HepG2 (cell line): ENCODE results near the gene SEC24A. TPM values are rescaled to one million over a fixed set of nuclear protein-coding genes. Genes with fewer than 3 reads are reported as not detected.
A peak's percentile ranks its signal among the peaks of the same experiment; 100 is the strongest.

Source experiments
- AKAP8 ChIP-seq: sonication (generic); formaldehyde crosslinking; IDR thresholded peaks from 2 replicates; pipeline ENCODE4 v1.5.1; 2020; ENCODE audit warnings: mild to moderate bottlenecking, missing genetic modification reagents
- FOXK1 ChIP-seq: sonication (generic); formaldehyde crosslinking; IDR thresholded peaks from 2 replicates; pipeline ENCODE4 v1.4.0; 2020; ENCODE audit warnings: low read depth, missing genetic modification reagents, borderline replicate concordance
- FOXP1 ChIP-seq, 2 experiments: fragments of 450-650 bp in 1 of 2; IDR thresholded peaks; 2 replicates each; pipeline ENCODE4 v1.6.1; 2017 to 2018; ENCODE audit warnings: antibody characterized with exemption in 1 of 2
- GLI4 ChIP-seq: sonication (generic); formaldehyde crosslinking; IDR thresholded peaks from 2 replicates; pipeline ENCODE4 v1.5.1; 2020; ENCODE audit warnings: missing genetic modification reagents, mild to moderate bottlenecking, moderate library complexity, borderline replicate concordance
- KMT2B ChIP-seq: IDR thresholded peaks from 2 replicates; pipeline ENCODE4 v1.6.1; 2016; ENCODE audit warnings: missing genetic modification reagents, missing compliant biosample characterization
- MAFF ChIP-seq: IDR thresholded peaks from 2 replicates; pipeline ENCODE4 v1.6.1; 2011; ENCODE audit warnings: low read depth, low read length, improper control_type of control experiment
- MTA1 ChIP-seq: sonication (generic); formaldehyde crosslinking; IDR thresholded peaks from 2 replicates; pipeline ENCODE4 v1.4.0; 2020; ENCODE audit warnings: missing genetic modification reagents, mild to moderate bottlenecking, borderline replicate concordance
- MTA3 ChIP-seq: sonication (generic); formaldehyde crosslinking; IDR thresholded peaks from 2 replicates; pipeline ENCODE4 v1.4.0; 2020; ENCODE audit warnings: missing genetic modification reagents
- MYC ChIP-seq: sonication (generic); formaldehyde crosslinking; IDR thresholded peaks from 2 replicates; pipeline ENCODE4 v1.9.0; 2021; ENCODE audit warnings: missing genetic modification reagents, borderline replicate concordance
- RAD21 ChIP-seq: fragments of 450-650 bp; formaldehyde crosslinking; IDR thresholded peaks from 2 replicates; pipeline ENCODE4 v1.5.0; 2020; ENCODE audit warnings: mild to moderate bottlenecking
- RFXANK ChIP-seq: IDR thresholded peaks from 2 replicates; pipeline ENCODE4 v1.6.1; 2016
- SNAI1 ChIP-seq: sonication (generic); formaldehyde crosslinking; IDR thresholded peaks from 2 replicates; pipeline ENCODE4 v1.5.0; 2020; ENCODE audit warnings: mild to moderate bottlenecking, missing genetic modification reagents, borderline replicate concordance
- ZFP36L1 ChIP-seq: sonication (generic); formaldehyde crosslinking; IDR thresholded peaks from 2 replicates; pipeline ENCODE4 v1.8.0; 2022; ENCODE audit warnings: mild to moderate bottlenecking, missing genetic modification reagents, moderate library complexity
- ZMYM2 ChIP-seq: sonication (generic); formaldehyde crosslinking; IDR thresholded peaks from 2 replicates; pipeline ENCODE4 v1.8.0; 2022; ENCODE audit warnings: mild to moderate bottlenecking, missing genetic modification reagents
- ZNF143 ChIP-seq: sonication (generic); formaldehyde crosslinking; IDR thresholded peaks from 2 replicates; pipeline ENCODE4 v1.4.0; 2020; ENCODE audit warnings: missing genetic modification reagents
- ZNF317 ChIP-seq: sonication (generic); formaldehyde crosslinking; IDR thresholded peaks from 2 replicates; pipeline ENCODE4 v1.5.0; 2020; ENCODE audit warnings: mild to moderate bottlenecking, missing genetic modification reagents
- ZNF605 ChIP-seq: sonication (generic); formaldehyde crosslinking; IDR thresholded peaks from 2 replicates; pipeline ENCODE4 v1.8.0; 2022; ENCODE audit warnings: mild to moderate bottlenecking, missing genetic modification reagents
- ZNF883 ChIP-seq: sonication (generic); formaldehyde crosslinking; IDR thresholded peaks from 2 replicates; pipeline ENCODE4 v1.5.1; 2020; ENCODE audit warnings: mild to moderate bottlenecking, missing genetic modification reagents; ENCODE audit errors: not compliant biosample characterization
- ZSCAN29 ChIP-seq: sonication (generic); formaldehyde crosslinking; conservative IDR thresholded peaks from 2 replicates; pipeline ENCODE4 v1.4.0; 2020; ENCODE audit warnings: mild to moderate bottlenecking, missing genetic modification reagents
- polyA plus RNA-seq, 8 experiments: library from polyadenylated mRNA; depleted of rRNA in 3 of 8; stranded (reverse) in 7 of 8; unstranded in 1 of 8; fragments of >200 nt; fragmentation: Illumina TruSeq in 4 of 8; extraction: Trizol in 4 of 8; gene quantifications; 2 replicates each; pipeline versions ENCODE4 v1.2.1 to v1.2.3, GENCODE V29; 2011 to 2016; ENCODE audit warnings: low read depth in 4 of 8, missing spikeins in 1 of 8, mixed read lengths in 1 of 8; ENCODE audit not compliant: insufficient read depth in 1 of 8
- total RNA-seq, 5 experiments: library from RNA; depleted of rRNA; stranded (reverse); fragments of >200 nt; fragmentation: Illumina TruSeq; extraction: Trizol; gene quantifications; 2 replicates each; pipeline ENCODE4 v1.2.3, GENCODE V29; 2016; ENCODE audit warnings: low read depth in 1 of 5
- TF ChIP-seq, protein P1 (sequence below): sonication (generic); formaldehyde crosslinking; IDR thresholded peaks from 2 replicates; pipeline ENCODE4 v1.4.0; 2020; ENCODE audit warnings: missing genetic modification reagents, borderline replicate concordance
- TF ChIP-seq, protein P2 (sequence below): IDR thresholded peaks from 2 replicates; pipeline ENCODE4 v1.6.1; 2016; ENCODE audit warnings: low read depth, control low read depth
- TF ChIP-seq, protein P3 (sequence below): sonication (generic); formaldehyde crosslinking; IDR thresholded peaks from 2 replicates; pipeline ENCODE4; 2020; ENCODE audit warnings: missing genetic modification reagents, mild to moderate bottlenecking, borderline replicate concordance
- TF ChIP-seq, protein P4 (sequence below): IDR thresholded peaks from 2 replicates; pipeline ENCODE4 v1.6.1; 2012; ENCODE audit warnings: inconsistent platforms

The SEC24A gene
- total and polyA plus RNA-seq, 2 of the 13 experiments (the other 11 are each of a cell fraction or from before 2014, with no cell fraction given), result 30.5 to 56.8 TPM

DNA sequence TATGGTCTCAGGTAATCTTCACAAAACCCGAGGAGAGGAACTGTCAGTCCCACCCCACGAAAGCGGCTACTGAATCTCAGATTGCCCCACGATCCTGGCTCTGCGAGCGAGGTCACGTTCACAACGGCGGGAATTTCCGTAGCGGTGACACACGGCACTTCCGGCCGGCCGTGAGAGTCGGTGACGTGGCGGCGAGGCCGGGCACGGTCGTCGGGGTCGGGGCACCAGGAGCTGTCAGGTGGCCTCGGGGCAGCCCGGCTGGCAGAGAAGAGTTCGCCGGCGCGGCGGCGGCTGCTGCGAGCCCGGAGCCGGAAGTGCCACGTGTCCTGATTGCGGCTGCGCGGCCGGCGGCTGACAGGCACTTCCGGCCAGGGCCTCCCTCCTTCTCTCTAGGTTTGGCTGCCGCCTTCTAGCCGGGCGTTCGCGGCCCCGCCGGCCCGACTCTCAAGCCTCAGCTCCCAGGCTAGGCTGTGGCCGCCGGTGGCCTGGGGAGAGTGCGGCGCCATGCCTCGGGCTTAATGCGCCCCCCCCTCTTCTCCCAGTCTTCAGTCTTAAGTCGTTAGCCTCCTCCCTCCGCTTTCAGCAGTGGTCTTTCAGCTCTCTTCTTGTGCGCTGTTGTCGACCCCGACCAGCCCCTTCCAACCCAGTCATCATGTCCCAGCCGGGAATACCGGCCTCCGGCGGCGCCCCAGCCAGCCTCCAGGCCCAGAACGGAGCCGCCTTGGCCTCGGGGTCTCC is at the start of gene SEC24A (continued):
- TF ChIP-seq, protein P1, sequence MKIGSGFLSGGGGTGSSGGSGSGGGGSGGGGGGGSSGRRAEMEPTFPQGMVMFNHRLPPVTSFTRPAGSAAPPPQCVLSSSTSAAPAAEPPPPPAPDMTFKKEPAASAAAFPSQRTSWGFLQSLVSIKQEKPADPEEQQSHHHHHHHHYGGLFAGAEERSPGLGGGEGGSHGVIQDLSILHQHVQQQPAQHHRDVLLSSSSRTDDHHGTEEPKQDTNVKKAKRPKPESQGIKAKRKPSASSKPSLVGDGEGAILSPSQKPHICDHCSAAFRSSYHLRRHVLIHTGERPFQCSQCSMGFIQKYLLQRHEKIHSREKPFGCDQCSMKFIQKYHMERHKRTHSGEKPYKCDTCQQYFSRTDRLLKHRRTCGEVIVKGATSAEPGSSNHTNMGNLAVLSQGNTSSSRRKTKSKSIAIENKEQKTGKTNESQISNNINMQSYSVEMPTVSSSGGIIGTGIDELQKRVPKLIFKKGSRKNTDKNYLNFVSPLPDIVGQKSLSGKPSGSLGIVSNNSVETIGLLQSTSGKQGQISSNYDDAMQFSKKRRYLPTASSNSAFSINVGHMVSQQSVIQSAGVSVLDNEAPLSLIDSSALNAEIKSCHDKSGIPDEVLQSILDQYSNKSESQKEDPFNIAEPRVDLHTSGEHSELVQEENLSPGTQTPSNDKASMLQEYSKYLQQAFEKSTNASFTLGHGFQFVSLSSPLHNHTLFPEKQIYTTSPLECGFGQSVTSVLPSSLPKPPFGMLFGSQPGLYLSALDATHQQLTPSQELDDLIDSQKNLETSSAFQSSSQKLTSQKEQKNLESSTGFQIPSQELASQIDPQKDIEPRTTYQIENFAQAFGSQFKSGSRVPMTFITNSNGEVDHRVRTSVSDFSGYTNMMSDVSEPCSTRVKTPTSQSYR (CRISPR knock-in tag), result 0 out of 2 replicates have a peak, but pooled peaks have one; percentile 57
- TF ChIP-seq ZNF317 (CRISPR knock-in tag) (peak; percentile 60; the same call in 1 of the 2 replicates), FOXP1 (IDR thresholded peaks at IDR 0.05) (no peak), FOXP1 (CRISPR knock-in tag; IDR thresholded peaks at IDR 0.05) (no peak; the same call in 1 of the 2 replicates), ZMYM2 (peak; percentile 76; the same call in 1 of the 2 replicates), ZNF883 (no peak), ZNF143 (CRISPR knock-in tag) (peak; percentile 41), KMT2B (peak; percentile 87), ZSCAN29 (CRISPR knock-in tag) (peak; percentile 61; the same call in 1 of the 2 replicates), FOXK1 (CRISPR knock-in tag) (peak; percentile 86; the same call in 1 of the 2 replicates), SNAI1 (CRISPR knock-in tag) (no peak), MTA1 (CRISPR knock-in tag) (peak; percentile 93), GLI4 (no peak), ZFP36L1 (peak; percentile 86), MTA3 (CRISPR knock-in tag) (no peak), AKAP8 (no peak), RFXANK (CRISPR knock-in tag) (no peak), MAFF (no peak), RAD21 (CRISPR knock-in tag) (peak; percentile 71), ZNF605 (CRISPR knock-in tag) (peak; percentile 96), MYC (CRISPR knock-in tag) (peak; percentile 84)
- TF ChIP-seq, protein P2, sequence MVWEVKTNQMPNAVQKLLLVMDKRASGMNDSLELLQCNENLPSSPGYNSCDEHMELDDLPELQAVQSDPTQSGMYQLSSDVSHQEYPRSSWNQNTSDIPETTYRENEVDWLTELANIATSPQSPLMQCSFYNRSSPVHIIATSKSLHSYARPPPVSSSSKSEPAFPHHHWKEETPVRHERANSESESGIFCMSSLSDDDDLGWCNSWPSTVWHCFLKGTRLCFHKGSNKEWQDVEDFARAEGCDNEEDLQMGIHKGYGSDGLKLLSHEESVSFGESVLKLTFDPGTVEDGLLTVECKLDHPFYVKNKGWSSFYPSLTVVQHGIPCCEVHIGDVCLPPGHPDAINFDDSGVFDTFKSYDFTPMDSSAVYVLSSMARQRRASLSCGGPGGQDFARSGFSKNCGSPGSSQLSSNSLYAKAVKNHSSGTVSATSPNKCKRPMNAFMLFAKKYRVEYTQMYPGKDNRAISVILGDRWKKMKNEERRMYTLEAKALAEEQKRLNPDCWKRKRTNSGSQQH (CRISPR knock-in tag), result peak; percentile 83; the same call in 1 of the 2 replicates
- TF ChIP-seq, protein P3, sequence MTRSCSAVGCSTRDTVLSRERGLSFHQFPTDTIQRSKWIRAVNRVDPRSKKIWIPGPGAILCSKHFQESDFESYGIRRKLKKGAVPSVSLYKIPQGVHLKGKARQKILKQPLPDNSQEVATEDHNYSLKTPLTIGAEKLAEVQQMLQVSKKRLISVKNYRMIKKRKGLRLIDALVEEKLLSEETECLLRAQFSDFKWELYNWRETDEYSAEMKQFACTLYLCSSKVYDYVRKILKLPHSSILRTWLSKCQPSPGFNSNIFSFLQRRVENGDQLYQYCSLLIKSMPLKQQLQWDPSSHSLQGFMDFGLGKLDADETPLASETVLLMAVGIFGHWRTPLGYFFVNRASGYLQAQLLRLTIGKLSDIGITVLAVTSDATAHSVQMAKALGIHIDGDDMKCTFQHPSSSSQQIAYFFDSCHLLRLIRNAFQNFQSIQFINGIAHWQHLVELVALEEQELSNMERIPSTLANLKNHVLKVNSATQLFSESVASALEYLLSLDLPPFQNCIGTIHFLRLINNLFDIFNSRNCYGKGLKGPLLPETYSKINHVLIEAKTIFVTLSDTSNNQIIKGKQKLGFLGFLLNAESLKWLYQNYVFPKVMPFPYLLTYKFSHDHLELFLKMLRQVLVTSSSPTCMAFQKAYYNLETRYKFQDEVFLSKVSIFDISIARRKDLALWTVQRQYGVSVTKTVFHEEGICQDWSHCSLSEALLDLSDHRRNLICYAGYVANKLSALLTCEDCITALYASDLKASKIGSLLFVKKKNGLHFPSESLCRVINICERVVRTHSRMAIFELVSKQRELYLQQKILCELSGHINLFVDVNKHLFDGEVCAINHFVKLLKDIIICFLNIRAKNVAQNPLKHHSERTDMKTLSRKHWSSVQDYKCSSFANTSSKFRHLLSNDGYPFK (CRISPR knock-in tag), result peak; percentile 55; the same call in 1 of the 2 replicates
- TF ChIP-seq, protein P4, sequence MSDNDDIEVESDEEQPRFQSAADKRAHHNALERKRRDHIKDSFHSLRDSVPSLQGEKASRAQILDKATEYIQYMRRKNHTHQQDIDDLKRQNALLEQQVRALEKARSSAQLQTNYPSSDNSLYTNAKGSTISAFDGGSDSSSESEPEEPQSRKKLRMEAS, result peak; percentile 98
